ENCODE results near the gene WSB1. TPM values are rescaled to one million over a fixed set of nuclear protein-coding genes. Genes with fewer than 3 reads are reported as not detected.
A peak's percentile ranks its signal among the peaks of the same experiment; 100 is the strongest.

Gene WSB1
- total and polyA plus RNA-seq, 10 of the 15 experiments (the other 5 are each of a cell fraction or from before 2014, with no cell fraction given) = 26.6 to 458 (median 101) TPM

GRCh38 chr17:27319541-27320221, 25.8 kb downstream of the WSB1 start:
- RAD21 ChIA-PET (ENCODE audit: unreplicated experiment) = interaction anchor here (1.1 to 1.3 kb wide), 3 partner anchors 23 to 83 kb away, joined by 3 to 4 read pairs (median 4); no protein-coding TSS in a partner anchor
- ATAC-seq = no peak
- POLR2A ChIA-PET = interaction anchor here (0.5 to 1.2 kb wide), 3 partner anchors 8 to 21 kb away, joined by 3 to 6 read pairs (median 4); no protein-coding TSS in a partner anchor
- in situ Hi-C loops (cut with MboI) = no loop called here
- no peaks in the 10 kb centered on the region for H4K20me1 ChIP-seq (ENCODE audit: control insufficient read depth, insufficient read depth)
- peaks cover 4 to 10% of the 10 kb centered on the region in 2 experiments; a peak in 3 of 4 replicates for H3K36me3 ChIP-seq (ENCODE audit: control insufficient read depth in 2 of 2, insufficient read depth in 2 of 2, low read length in 1 of 2)
- no peaks in the 10 kb centered on the region for H3K4me1 ChIP-seq (ENCODE audit: control insufficient read depth, insufficient read depth, low read length)
- H3K9ac ChIP-seq (ENCODE audit: control insufficient read depth, insufficient read depth, low read length) = no peak overlapping the region
- no peaks in the 10 kb centered on the region for H3K79me2 ChIP-seq (ENCODE audit: control insufficient read depth, insufficient read depth, low read length)
- no TSS peak for BruUV-seq (replicated peaks)
- no peak for FAIRE-seq
- H3K4me2 ChIP-seq (ENCODE audit: control insufficient read depth, insufficient read depth) = no peak overlapping the region
- no peaks in the 10 kb centered on the region for H3K27me3 ChIP-seq (replicated peaks in 1 of 2; ENCODE audit: control insufficient read depth in 2 of 2, insufficient read depth in 2 of 2, low read length in 1 of 2)
- CTCF ChIA-PET = interaction anchor here (0.6 to 1.8 kb wide), 5 partner anchors 14 to 113 kb away, joined by 3 to 7 read pairs (median 4); no protein-coding TSS in a partner anchor
- no peak overlapping the region for H2AFZ ChIP-seq (ENCODE audit: control insufficient read depth, low read depth, low read length)
- H3K9me3 ChIP-seq (replicated peaks; ENCODE audit: control insufficient read depth, insufficient read depth, low read length) = no peaks in the 10 kb centered on the region
- SMC1A ChIA-PET (ENCODE audit: uncharacterized antibody, unreplicated experiment) = interaction anchor here (0.7 to 1.4 kb wide), 4 partner anchors 8 to 82 kb away, joined by 3 to 5 read pairs (median 4); no protein-coding TSS in a partner anchor
- DNase-seq (ENCODE audit: low read depth, low spot score) = no peak
- TF ChIP-seq POLR2AphosphoS2 (IDR thresholded peaks at IDR 0.05; ENCODE audit: low read depth, low read length) = 0 out of 2 replicates have a peak, but pooled peaks have one; percentile 3
- no peak for TF ChIP-seq MEF2A (IDR thresholded peaks at IDR 0.05; ENCODE audit: insufficient read depth, low read depth, low read length)
- no peak for TF ChIP-seq RUNX3 (IDR thresholded peaks at IDR 0.05; ENCODE audit: low read length)
- no peak for TF ChIP-seq BRCA1 (IDR thresholded peaks at IDR 0.05; ENCODE audit: low read depth, low read length)
- TF ChIP-seq JUND (IDR thresholded peaks at IDR 0.05; ENCODE audit: low read depth, low read length) = no peak
- intact Hi-C loops (cut with micrococcal nuclease; ENCODE audit: unreplicated experiment) = no loop called here
- no peak overlapping the region for H3K27ac ChIP-seq (ENCODE audit: control insufficient read depth, insufficient read depth)
- WGBS (ENCODE audit: insufficient coverage, insufficient replicate concordance, low lambda C conversion rate, missing lambda C conversion rate) = 84% methylated on average over 4 of the region's 4 CpGs
- H3K4me3 ChIP-seq = no peak overlapping the region

GRCh38 chr17:27320222-27320560, 26.3 kb downstream of the WSB1 start:
- Histone ChIP-seq H2AFZ (ENCODE audit: control insufficient read depth, low read depth, low read length) (no peak overlapping the region), H3K27me3 (replicated peaks in 1 of 2; ENCODE audit: control insufficient read depth in 2 of 2, insufficient read depth in 2 of 2, low read length in 1 of 2) (no peaks in the 10 kb centered on the region), H3K9me3 (replicated peaks; ENCODE audit: control insufficient read depth, insufficient read depth, low read length) (no peaks in the 10 kb centered on the region), H3K9ac (ENCODE audit: control insufficient read depth, insufficient read depth, low read length) (no peak overlapping the region), H3K4me1 (ENCODE audit: control insufficient read depth, insufficient read depth, low read length) (no peaks in the 10 kb centered on the region), H3K79me2 (ENCODE audit: control insufficient read depth, insufficient read depth, low read length) (no peaks in the 10 kb centered on the region), H3K4me2 (ENCODE audit: control insufficient read depth, insufficient read depth) (no peak overlapping the region), H4K20me1 (ENCODE audit: control insufficient read depth, insufficient read depth) (no peaks in the 10 kb centered on the region), H3K4me3 (no peak overlapping the region), H3K36me3 (ENCODE audit: control insufficient read depth in 2 of 2, insufficient read depth in 2 of 2, low read length in 1 of 2) (peaks cover 4 to 6% of the 10 kb centered on the region in 2 experiments; a peak in 3 of 4 replicates), H3K27ac (ENCODE audit: control insufficient read depth, insufficient read depth) (no peak overlapping the region)
- ChIA-PET SMC1A (ENCODE audit: uncharacterized antibody, unreplicated experiment) (interaction anchor here (1.1 to 1.4 kb wide), 2 partner anchors 12 to 83 kb away, joined by 4 to 5 read pairs; no protein-coding TSS in a partner anchor), POLR2A (no interaction called here), CTCF (interaction anchor here (0.6 to 1.8 kb wide), 5 partner anchors 14 to 113 kb away, joined by 3 to 7 read pairs (median 4); no protein-coding TSS in a partner anchor), RAD21 (ENCODE audit: unreplicated experiment) (interaction anchor here (1.1 to 1.3 kb wide), 3 partner anchors 23 to 84 kb away, joined by 3 to 4 read pairs (median 4); no protein-coding TSS in a partner anchor)
- DNase-seq (ENCODE audit: low read depth, low spot score) (no peak), ATAC-seq (no peak), FAIRE-seq (no peak)
- WGBS (ENCODE audit: insufficient coverage, insufficient replicate concordance, low lambda C conversion rate, missing lambda C conversion rate) = 100% methylated on average over 4 of the region's 4 CpGs
- BruUV-seq (replicated peaks) = no TSS peak
- intact Hi-C loops (cut with micrococcal nuclease; ENCODE audit: unreplicated experiment) (no loop called here), in situ Hi-C loops (cut with MboI) (no loop called here)
- TF ChIP-seq SUZ12 (IDR thresholded peaks at IDR 0.05; ENCODE audit: unreplicated experiment) = no peak
- TF ChIP-seq, protein P1, sequence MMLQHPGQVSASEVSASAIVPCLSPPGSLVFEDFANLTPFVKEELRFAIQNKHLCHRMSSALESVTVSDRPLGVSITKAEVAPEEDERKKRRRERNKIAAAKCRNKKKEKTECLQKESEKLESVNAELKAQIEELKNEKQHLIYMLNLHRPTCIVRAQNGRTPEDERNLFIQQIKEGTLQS (IDR thresholded peaks at IDR 0.05; ENCODE audit: borderline replicate concordance, extremely low read depth, low read depth, low read length) = no peak
- TF ChIP-seq NR2C1 (IDR thresholded peaks at IDR 0.05) = no peak
- no peak for TF ChIP-seq RAD21 (IDR thresholded peaks at IDR 0.05; ENCODE audit: insufficient read depth, low read depth, low read length)
- TF ChIP-seq EZH2 (IDR thresholded peaks at IDR 0.05; ENCODE audit: borderline replicate concordance, control insufficient read depth, low read depth, low read length) = no peak
- TF ChIP-seq NFIC (IDR thresholded peaks at IDR 0.05; ENCODE audit: low read depth, low read length) = no peak

Measured in GM12878 (cell line).